Chondrocyte (in vitro differentiated cells): ENCODE data around the gene KRT31. TPM values are rescaled to one million over a fixed set of nuclear protein-coding genes. Genes with fewer than 3 reads are reported as not detected.
"Not testable (repeated sequence)": the region's sequence is repeated elsewhere in the genome, so short reads cannot be mapped to it uniquely, and the experiment has no call there.

ENCODE experiments used
- DNase-seq: peaks from one replicate; pipeline ENCODE4 v3.0.0; 2021; ENCODE audit warnings: mixed read lengths, low spot score
- H3K27ac Mint-ChIP-seq: one replicate; pipeline ENCODE4 v1.8.0; 2021; ENCODE audit warnings: mild to moderate bottlenecking, moderate library complexity, mixed read lengths; ENCODE audit not compliant: unreplicated experiment
- H3K27me3 Mint-ChIP-seq: 2 replicates; pipeline ENCODE4 v1.8.0; 2021; ENCODE audit warnings: low read depth, mixed read lengths
- H3K36me3 Mint-ChIP-seq: 2 replicates; pipeline ENCODE4 v1.8.0; 2021; ENCODE audit warnings: low read depth, mixed read lengths
- H3K4me1 Mint-ChIP-seq: 2 replicates; pipeline ENCODE4 v1.8.0; 2021; ENCODE audit warnings: low read depth, mild to moderate bottlenecking, mixed read lengths
- H3K4me3 Mint-ChIP-seq: one replicate; pipeline ENCODE4 v1.8.0; 2021; ENCODE audit warnings: mild to moderate bottlenecking, moderate library complexity, mixed read lengths; ENCODE audit not compliant: unreplicated experiment
- H3K9me3 Mint-ChIP-seq: 2 replicates; pipeline ENCODE4 v1.8.0; 2021; ENCODE audit warnings: low read depth, mixed read lengths
- total RNA-seq: library from RNA; stranded (reverse); gene quantifications from 3 replicates; pipeline ENCODE4 v1.2.1, GENCODE V29; 2021
- TF ChIP-seq, protein P1 (sequence below): fragments of 200-600 bp; sonication (generic); IDR thresholded peaks from 2 replicates; pipeline ENCODE4 v1.5.0; 2021; ENCODE audit warnings: antibody characterized with exemption, mild to moderate bottlenecking, moderate library complexity

KRT31 gene
- total RNA-seq, 1 donor from 2014 or later = not detected

- TF ChIP-seq, protein P1, sequence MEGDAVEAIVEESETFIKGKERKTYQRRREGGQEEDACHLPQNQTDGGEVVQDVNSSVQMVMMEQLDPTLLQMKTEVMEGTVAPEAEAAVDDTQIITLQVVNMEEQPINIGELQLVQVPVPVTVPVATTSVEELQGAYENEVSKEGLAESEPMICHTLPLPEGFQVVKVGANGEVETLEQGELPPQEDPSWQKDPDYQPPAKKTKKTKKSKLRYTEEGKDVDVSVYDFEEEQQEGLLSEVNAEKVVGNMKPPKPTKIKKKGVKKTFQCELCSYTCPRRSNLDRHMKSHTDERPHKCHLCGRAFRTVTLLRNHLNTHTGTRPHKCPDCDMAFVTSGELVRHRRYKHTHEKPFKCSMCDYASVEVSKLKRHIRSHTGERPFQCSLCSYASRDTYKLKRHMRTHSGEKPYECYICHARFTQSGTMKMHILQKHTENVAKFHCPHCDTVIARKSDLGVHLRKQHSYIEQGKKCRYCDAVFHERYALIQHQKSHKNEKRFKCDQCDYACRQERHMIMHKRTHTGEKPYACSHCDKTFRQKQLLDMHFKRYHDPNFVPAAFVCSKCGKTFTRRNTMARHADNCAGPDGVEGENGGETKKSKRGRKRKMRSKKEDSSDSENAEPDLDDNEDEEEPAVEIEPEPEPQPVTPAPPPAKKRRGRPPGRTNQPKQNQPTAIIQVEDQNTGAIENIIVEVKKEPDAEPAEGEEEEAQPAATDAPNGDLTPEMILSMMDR = no peak
- Mint-ChIP-seq H3K9me3 (peaks cover 5% of the 10 kb centered on the region), H3K4me1 (no peaks in the 10 kb centered on the region), H3K27ac (no peak overlapping the region), H3K4me3 (no peak overlapping the region), H3K27me3 (peaks cover 17% of the 10 kb centered on the region), H3K36me3 (peaks cover 2% of the 10 kb centered on the region)
- no peak for DNase-seq
These were observed 49.3 kb downstream of the KRT31 start for GRCh38 chr17:41347869-41348760.

DNA sequence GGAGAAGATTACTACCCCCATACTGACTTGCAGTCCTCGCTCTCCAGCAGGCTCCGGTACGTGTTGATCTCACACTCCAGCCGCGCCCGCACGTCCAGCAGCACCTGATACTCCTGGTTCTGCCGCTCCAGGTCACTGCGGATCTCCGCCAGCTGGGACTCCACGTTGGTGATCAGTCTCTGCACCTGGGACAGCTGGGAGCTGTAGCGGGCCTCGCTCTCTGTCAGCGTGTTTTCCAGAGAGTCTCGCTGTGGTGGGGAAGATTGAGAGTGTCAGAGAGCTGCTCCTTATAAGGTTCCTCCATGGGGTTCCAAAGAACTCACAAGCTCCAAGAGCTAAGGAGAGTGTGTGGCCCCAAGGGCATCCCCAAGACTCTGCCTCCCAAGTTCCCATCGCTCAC, 51.0 kb downstream of the KRT31 start:
- H3K4me3 Mint-ChIP-seq, DNase-seq, H3K27me3 Mint-ChIP-seq: not testable (repeated sequence)

GRCh38 chr17:41345992-41346391, 51.4 kb downstream of the KRT31 start:
- H3K4me3 Mint-ChIP-seq = no peak overlapping the region
- H3K27me3 Mint-ChIP-seq = peaks cover 1% of the 10 kb centered on the region
- no peak for DNase-seq

More for the DNA sequence above, 51.0 kb downstream of the KRT31 start:
- H3K9me3 Mint-ChIP-seq = peaks cover 20% of the 10 kb centered on the region
- not testable (repeated sequence) for H3K4me1 Mint-ChIP-seq, H3K36me3 Mint-ChIP-seq, H3K27ac Mint-ChIP-seq

More at GRCh38 chr17:41345992-41346391, 51.4 kb downstream of the KRT31 start:
- no peaks in the 10 kb centered on the region for H3K4me1 Mint-ChIP-seq
- TF ChIP-seq, protein P1 = no peak
- H3K27ac Mint-ChIP-seq = no peak overlapping the region
- peaks cover 23% of the 10 kb centered on the region for H3K9me3 Mint-ChIP-seq
- H3K36me3 Mint-ChIP-seq = peaks cover 7% of the 10 kb centered on the region

Other genes with a start within 250 kb of the KRT31 start
- gene KRTAP4-5, start 247.8 kb downstream of the KRT31 start, total RNA-seq = not detected in 3 replicates
- not detected in 3 replicates for gene KRTAP4-4, start 236.9 kb downstream of the KRT31 start, total RNA-seq
- gene KRTAP4-3, start 229.4 kb downstream of the KRT31 start, total RNA-seq = not detected in 3 replicates
- not detected in 3 replicates for gene KRTAP4-2, start 219.4 kb downstream of the KRT31 start, total RNA-seq
- not detected in 3 replicates for gene KRTAP4-1, start 212.7 kb downstream of the KRT31 start, total RNA-seq
- not detected in 3 replicates for gene KRTAP9-1, start 207.7 kb downstream of the KRT31 start, total RNA-seq
- gene KRTAP9-2, start 171.0 kb downstream of the KRT31 start, total RNA-seq = not detected in 3 replicates
- gene KRTAP9-3, start 165.2 kb downstream of the KRT31 start, total RNA-seq = not detected in 3 replicates
- not detected in 3 replicates for gene KRTAP9-8, start 159.6 kb downstream of the KRT31 start, total RNA-seq
- gene KRTAP9-4, start 147.9 kb downstream of the KRT31 start, total RNA-seq = not detected in 3 replicates
- gene KRTAP9-9, start 142.2 kb downstream of the KRT31 start, total RNA-seq = not detected in 3 replicates
- gene KRTAP9-6, start 132.2 kb downstream of the KRT31 start, total RNA-seq = not detected in 3 replicates
- not detected in 3 replicates for gene KRTAP9-7, start 121.9 kb downstream of the KRT31 start, total RNA-seq
- not detected in 3 replicates for gene KRTAP29-1, start 94.8 kb downstream of the KRT31 start, total RNA-seq
- gene KRTAP16-1, start 88.3 kb downstream of the KRT31 start, total RNA-seq = not detected in 3 replicates
- not detected in 3 replicates for gene KRTAP17-1, start 81.9 kb downstream of the KRT31 start, total RNA-seq
- not detected in 3 replicates for gene KRT33A, start 46.8 kb downstream of the KRT31 start, total RNA-seq
- not detected in 3 replicates for gene KRT33B, start 27.8 kb downstream of the KRT31 start, total RNA-seq
- gene KRT34, start 15.3 kb downstream of the KRT31 start, total RNA-seq = not detected in 3 replicates
- not detected in 3 replicates for gene KRT37, start 27.0 kb upstream of the KRT31 start, total RNA-seq
- not detected in 3 replicates for gene KRT38, start 43.4 kb upstream of the KRT31 start, total RNA-seq
- not detected in 3 replicates for gene KRT32, start 69.8 kb upstream of the KRT31 start, total RNA-seq
- gene KRT35, start 83.5 kb upstream of the KRT31 start, total RNA-seq = not detected in 3 replicates
- not detected in 3 replicates for gene KRT36, start 92.3 kb upstream of the KRT31 start, total RNA-seq
- not detected in 3 replicates for gene KRT13, start 108.0 kb upstream of the KRT31 start, total RNA-seq
- not detected in 3 replicates for gene KRT15, start 121.3 kb upstream of the KRT31 start, total RNA-seq
- 1.3 to 1.7 TPM in 2 of 3 replicates, not detected in the other for gene KRT19, start 130.7 kb upstream of the KRT31 start, total RNA-seq
- gene KRT9, start 174.5 kb upstream of the KRT31 start, total RNA-seq = not detected in 3 replicates
- 0.23 to 0.94 TPM (median 0.32 TPM) in 3 replicates for gene KRT14, start 189.3 kb upstream of the KRT31 start, total RNA-seq
- 3.9 to 5.9 TPM (median 5.5 TPM) in 3 replicates for gene KRT16, start 215.2 kb upstream of the KRT31 start, total RNA-seq
- 183 to 261 TPM (median 258 TPM) in 3 replicates for gene KRT17, start 227.0 kb upstream of the KRT31 start, total RNA-seq